HG03159 (cell line): Measurements from ENCODE around the gene PPFIA1.
A peak's percentile ranks its signal among the peaks of the same experiment; 100 is the strongest.
"Not testable (repeated sequence)": the region's sequence is repeated elsewhere in the genome, so short reads cannot be mapped to it uniquely, and the experiment has no call there.

Experiments used
- ATAC-seq: cut with Tn5 transposase; IDR thresholded peaks from one replicate; pipeline ENCODE4 v1.9.1; 2021; ENCODE audit warnings: mild to moderate bottlenecking, moderate library complexity; ENCODE audit not compliant: unreplicated experiment

The PPFIA1 gene

GRCh38 chr11:70250876-70251658 is 19.4 kb upstream of the PPFIA1 start:
- no peak for ATAC-seq

- ATAC-seq, result no peak
Measured at GRCh38 chr11:70251659-70252321, 18.7 kb upstream of the PPFIA1 start.

GRCh38 chr11:70252844-70253243 is 17.6 kb upstream of the PPFIA1 start:
- no peak for ATAC-seq

DNA sequence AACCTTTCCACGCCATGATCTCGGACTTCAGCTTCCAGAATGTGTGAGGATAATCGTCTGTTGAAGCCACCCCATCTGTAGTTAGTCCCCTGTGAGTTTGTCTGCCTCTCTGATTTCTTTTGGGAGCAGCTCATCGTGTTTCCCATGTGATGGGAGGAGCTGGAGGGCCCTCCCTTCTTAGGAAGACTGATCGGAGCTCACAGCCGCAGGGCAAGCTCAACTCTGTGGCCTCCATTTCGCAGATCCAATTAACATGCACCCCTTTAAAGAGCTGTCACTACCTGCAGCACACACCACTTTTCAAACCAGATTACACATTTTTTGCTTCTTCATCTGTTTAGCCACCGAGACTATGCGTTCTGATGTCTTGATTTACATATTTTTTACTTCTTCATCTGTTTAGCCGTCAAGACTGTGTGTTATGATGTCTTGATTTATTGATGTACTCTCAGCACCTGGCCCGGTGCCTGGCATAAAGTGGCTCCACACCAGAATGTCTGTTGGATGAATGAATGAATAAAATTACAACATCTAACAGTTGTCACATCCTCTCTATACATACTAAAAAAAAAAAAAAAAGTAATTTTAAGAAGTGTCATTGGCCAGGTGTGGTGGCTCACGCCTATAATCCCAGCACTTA is 14.9 kb upstream of the PPFIA1 start:
- no peak for ATAC-seq

GRCh38 chr11:70259077-70259476 is 11.4 kb upstream of the PPFIA1 start:
- not testable (repeated sequence) for ATAC-seq

- ATAC-seq, result no peak
Measured at GRCh38 chr11:70262951-70263350, 7.5 kb upstream of the PPFIA1 start.

DNA sequence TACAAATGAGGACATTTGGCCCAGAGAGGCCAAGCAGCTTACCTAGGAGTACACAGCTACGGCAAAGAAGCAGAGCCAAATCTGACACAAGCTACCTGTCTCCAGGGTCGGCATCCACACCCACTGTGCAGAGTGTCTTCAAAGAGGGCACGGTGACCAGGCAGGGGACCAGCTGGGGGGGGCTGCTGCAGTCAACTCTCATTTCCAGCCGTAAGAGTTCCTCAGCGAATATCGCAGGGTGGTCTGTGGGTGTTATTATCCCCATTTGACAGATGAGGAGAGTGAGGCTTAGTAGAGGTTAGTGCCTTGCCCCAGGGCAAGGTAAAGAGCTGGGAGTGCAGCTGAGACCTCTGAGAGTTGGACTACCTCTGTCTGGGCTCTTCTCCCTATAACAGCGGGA is 7.1 kb upstream of the PPFIA1 start:
- no peak for ATAC-seq

DNA sequence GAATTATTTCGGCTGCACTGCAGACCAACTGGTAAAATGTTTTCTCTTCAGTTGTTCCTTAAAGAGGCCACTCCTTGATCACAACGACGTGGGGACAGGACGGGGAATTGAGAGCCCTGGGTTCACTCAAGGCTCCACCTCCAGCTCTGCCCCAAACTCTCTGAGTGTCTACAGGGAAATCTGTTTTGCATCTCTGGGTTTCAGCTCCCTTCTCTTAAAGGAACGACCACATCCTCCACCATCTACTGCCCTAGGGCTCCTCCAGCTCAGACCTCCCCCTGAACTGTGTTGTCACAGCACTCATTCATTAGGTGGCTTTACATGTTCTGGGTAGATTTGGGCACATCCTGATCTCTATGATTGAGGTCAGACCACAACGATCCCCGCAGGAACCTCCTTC is 5.1 kb upstream of the PPFIA1 start:
- ATAC-seq, result no peak

DNA sequence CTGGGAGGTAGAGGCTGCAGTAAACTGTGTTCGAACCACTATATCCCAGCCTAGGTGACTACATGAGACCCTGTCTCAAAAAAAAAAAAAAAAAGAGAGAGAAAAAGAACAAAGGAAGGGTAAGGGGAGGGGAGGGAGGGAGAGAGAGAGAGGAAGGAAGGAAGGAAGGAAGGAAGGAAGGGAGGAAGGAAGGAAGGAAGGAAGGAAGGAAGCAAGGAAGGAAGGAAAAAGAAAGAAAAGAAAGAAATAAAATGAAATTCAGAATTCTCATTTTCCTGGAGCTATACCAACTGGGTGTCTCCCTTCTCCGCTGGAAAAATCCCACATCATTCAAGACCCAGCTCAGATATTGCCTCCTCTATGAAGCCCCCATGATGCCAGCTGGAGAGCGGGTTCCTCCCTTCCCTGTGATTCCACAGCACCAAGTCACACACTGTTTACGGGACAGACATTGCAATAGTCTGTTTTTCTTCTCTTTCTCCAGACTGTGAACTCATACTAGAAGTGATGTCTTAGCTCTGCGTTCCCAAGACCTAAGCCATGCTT is 3.0 kb upstream of the PPFIA1 start:
- no peak for ATAC-seq

- no peak for ATAC-seq
Measured at GRCh38 chr11:70268526-70268925, 2.0 kb upstream of the PPFIA1 start.

GRCh38 chr11:70270877-70271648 is 573 bp downstream of the PPFIA1 start:
- peak; percentile 44 for ATAC-seq

- no peak for ATAC-seq
Measured at GRCh38 chr11:70271649-70271953, 1.1 kb downstream of the PPFIA1 start.

- no peak for ATAC-seq
Measured at GRCh38 chr11:70272009-70272408, 1.5 kb downstream of the PPFIA1 start.

DNA sequence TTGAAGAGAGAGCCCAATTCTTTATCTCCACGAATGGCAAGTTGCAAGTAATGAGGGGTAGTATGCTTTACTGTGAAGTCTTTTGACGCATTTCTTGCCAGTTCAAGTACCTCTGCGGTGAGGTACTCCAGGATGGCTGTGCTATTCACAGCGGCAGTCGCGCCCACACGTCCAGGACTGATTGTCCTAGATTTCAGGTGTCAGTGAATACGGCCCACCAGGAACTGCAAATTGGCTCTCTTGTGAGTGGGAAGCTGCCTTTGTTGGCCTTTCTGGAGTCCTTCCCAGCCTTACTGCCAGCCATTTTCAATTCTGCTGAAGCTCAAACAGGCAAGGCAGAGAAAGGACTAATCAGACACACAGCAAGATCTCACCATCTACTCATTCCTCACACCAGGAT is 8.5 kb downstream of the PPFIA1 start:
- ATAC-seq, result no peak

DNA sequence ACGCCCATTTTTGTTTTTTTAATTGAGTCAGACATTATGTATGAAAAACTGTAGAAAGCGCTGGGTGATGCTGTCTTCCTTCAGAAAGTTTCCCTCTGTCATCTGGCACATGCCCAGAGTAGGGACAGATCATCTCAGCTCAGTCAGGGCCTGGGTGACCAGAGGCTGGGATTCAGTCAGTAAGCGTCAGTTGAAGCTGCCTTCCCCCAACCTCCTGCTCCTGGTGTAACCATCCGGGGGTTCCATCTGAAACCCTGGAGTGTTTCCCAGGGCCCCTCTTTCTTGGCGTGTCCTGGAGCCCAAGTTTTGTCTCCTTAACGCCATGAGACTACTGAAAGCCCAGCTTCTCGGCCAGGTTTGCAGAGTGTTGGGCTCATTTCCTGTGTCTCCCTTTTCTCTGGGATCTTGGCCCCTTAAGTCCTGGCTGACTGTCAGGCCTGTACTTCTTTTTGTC is 10.7 kb downstream of the PPFIA1 start:
- no peak for ATAC-seq

DNA sequence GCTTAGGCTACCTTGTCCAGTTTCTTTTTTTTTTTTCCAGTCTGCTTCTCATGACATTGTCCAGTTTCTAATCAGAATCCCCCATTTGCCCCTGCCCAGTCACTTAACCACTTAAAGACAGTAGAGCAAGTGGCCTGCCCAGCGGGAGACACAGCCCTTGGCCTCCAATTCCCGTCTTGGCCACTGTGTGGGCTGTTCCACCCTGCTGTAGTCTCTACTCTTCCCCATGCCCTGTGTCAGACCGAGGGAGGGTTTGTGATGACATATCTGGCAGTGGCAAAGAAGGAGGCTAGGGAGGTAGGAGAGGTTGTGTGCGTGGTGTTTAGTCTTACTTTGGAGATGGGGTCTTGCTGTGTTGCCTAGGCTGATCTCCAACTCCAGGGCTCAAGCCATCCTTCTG is 11.5 kb downstream of the PPFIA1 start:
- ATAC-seq, result no peak

DNA sequence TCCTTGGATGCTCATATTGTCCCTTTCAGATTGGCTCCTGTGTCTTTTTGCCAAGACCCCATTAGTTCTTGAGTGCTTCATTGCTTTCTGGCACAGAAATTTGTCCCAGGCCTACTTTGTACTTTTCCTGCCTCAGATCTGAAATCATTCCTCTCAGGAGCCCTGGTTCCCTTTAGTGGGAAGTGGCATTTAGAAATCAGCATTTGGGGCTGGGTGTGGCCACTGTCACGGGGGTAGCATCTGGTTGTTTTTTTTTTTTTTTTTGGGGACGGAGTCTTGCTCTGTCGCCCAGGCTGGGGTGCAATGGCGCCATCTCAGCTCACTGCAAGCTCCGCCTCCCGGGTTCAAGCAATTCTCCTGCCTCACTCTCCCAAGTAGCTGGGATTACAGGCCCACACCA is 18.2 kb downstream of the PPFIA1 start:
- no peak for ATAC-seq

DNA sequence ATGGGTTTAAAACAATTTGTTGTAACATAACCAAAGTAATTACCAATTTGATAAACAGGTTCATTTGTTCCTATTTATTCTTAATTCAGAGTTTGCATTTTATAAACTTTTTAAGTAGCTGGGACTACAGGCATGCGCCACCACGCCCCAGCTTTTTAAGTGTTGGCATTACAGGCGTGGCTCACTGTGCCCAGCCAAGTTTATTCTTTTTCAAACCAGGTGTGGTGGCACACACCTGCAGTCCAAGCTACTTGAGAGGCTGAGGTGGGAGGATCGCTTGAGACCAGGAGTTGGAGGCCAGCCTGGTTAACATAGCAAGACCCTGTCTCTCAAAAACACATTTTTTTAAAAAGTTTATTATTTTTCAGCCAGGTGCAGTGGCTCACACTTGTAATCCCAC is 19.1 kb downstream of the PPFIA1 start:
- no peak for ATAC-seq

DNA sequence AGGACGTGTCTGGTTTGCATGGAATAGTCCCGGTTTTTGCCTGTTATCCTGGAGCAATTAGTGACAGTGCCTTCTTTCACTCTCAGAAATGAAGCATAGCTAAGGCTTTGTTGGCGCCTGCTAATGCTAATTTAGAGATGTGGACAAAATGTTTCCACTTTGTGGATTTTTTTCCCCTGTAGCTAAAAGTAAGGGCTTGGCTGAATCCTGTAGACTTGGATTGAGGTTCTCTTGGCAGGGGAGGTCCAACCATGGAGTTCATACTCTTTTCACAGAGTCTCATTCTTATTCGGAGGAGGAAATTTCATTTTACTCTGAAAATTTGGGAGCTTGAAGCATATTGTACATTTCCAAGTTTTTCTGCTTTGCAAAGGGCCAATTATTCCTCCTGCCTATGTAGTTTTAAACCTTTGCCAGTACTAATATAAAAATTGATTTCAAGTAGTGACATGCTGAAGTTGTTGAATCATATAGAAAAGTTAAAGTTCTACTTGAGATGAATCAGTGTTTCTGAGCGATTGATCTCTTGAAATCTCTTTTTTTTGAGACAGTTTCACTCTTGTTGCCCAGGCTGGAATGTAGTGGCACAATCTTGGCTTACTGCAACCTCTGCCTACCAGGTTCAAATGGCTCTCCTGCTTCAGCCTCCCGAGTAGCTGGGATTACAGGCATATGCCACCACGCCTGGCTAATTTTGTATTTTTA is 20.0 kb downstream of the PPFIA1 start:
- ATAC-seq, result no peak

DNA sequence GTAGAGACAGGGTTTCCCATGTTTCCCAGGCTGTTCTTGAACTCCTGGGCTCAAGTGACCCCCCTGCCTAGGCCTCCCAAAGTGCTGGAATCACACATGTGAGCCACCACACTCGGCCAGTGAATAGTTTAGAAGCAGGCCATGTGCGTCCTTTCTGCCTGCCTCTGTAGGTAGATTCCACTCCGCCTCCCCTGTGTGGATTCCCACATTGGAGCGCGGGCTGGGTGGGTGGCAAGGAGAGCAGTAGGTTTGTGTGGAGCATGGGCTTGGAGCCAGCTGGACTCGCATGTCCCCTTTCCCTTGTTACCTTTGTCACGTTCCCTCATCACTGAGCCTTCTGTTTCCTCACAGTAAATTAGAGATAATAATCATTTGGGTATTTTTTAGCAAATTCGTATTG is 21.7 kb downstream of the PPFIA1 start:
- ATAC-seq, result no peak

- ATAC-seq, result no peak
Measured at GRCh38 chr11:70292863-70293262, 22.4 kb downstream of the PPFIA1 start.
